ENCODE data around the gene TMEM132C.
"Not testable (repeated sequence)": the region's sequence is repeated elsewhere in the genome, so short reads cannot be mapped to it uniquely, and the experiment has no call there.

The TMEM132C gene

DNA sequence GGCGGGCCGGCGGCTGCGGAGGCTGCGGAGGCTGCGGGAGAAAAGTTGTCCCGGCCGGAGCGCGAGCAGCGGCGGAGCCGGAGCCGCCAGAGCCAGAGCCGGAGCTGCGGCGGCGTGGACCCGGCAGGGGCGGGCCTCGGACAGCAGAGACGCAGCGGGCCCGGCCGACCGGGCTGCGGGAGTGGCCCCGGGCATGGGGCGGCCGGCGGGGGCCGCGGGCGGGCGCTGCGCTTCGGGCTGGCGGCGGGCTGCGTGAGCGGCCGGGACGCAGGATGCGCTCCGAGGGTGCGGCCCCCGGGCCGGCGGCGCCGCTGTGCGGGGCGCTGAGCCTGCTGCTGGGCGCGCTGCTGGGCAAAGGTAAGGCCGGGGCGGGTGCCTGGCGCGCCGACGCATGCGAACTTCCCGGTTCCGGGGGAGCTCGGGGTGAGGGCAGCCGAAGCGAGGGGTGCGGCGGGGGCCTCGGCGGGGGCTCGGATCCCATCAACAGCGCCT lies at the start of gene TMEM132C:
TSS of gene TMEM132C (plus strand) at position 40 of the 492 bp plus-strand sequence. CDS start at position 273, 233 bp downstream.
- DNase-seq (ENCODE audit: insufficient read length, low spot score) (no peak), FAIRE-seq (no peak)

DNA sequence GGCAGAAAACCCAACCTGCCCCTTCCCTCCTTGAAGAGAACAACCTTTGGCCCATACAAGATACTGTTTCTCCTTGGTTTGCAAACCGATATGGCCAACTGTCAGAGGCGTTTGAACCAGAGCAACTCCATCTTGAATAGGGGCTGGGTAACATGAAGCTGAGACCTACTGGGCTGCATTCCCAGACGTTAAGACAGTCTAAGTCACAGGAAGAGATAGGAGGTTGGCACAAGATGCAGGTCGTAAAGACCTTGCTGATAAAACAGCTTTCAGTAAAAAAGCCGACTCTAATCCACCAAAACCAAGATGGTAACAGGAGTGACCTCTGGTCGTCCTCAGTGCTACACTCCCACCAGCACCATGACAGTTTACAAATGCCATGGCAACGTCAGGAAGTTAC lies 42.7 kb upstream of the TMEM132C start:
- no peak for DNase-seq (ENCODE audit: insufficient read length, low spot score)
- no peak for FAIRE-seq

DNA sequence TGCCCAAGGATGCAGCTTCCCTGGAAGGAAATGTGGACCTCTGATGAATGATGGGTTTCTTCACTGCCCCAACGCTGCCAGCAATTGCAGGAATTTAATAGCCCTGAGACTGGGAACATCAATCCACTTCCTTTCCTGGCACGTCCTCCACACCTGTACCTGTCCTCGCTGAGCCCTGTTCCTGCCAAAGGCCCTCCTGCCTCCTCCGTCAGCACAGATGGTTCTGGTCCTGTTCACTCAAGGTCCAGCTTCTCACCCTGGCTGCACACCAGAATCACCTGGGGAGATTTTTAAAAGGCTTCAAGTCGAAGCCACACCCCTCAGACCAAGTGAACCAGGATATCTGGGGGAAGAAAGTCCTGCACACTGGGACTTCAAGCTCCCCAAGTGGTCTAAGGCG lies 38.4 kb upstream of the TMEM132C start:
- no peak for FAIRE-seq
- DNase-seq (ENCODE audit: insufficient read length, low spot score): no peak

- FAIRE-seq (no peak), DNase-seq (ENCODE audit: insufficient read length, low spot score) (no peak)
Observed at GRCh38 chr12:128235635-128236417, 31.1 kb upstream of the TMEM132C start.

DNA sequence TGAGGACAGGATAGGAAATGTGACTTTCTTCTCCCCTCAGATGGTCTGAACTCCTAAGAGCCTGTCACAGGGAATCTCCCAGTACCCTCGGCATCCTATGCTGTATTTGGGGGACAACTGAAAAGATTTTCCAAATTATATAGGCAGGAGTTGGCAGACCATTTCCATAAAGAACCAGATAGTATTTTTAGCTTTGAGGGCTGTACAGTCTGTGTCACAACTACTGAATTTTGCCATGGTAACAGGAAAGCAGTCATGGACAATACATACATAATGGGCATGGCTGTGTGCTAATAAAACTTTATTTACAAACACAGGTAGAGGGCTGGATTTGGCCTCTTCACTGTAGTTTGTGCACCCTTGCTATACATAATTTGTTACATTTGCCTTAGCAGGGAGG lies 30.4 kb upstream of the TMEM132C start:
- DNase-seq (ENCODE audit: insufficient read length, low spot score): no peak
- no peak for FAIRE-seq

DNA sequence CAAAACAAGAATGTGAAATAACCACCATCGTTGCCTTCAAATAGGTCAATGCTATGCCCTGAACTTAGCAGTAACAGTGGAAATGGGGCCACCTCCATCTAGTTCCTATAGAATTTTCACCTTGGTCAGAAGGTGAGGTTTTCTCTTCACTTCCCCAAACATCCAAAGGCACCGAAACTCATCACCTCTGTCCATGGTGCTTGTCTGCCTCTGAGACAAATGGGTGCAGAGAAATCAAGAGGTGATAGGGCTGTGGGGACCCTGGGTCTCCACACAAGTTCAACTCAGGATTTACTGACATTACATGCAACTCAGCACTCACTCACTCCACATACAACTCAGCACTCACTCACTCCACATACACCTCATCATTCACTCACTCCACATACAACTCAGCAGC lies 26.2 kb upstream of the TMEM132C start:
- no peak for FAIRE-seq
- DNase-seq (ENCODE audit: insufficient read length, low spot score): no peak

DNA sequence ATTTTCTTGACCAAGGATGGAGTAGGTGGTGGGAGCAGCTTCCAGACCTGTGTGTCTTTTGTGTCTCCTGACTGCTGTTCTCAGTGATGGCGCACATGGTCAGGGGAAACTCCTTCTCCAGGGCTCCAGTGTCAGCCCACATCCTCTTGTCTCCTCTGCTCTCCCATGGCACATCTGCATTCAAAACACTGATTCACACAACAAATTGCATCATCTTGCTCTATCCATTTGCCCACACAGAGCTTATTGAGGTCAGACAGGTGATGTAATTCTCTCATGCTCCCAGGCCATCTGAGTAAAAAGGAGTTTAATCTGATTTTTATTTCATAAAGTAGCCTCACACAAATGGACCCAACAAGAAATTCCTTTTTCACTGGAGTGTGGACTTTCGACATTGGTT lies 21.8 kb upstream of the TMEM132C start:
- FAIRE-seq (no peak), DNase-seq (ENCODE audit: insufficient read length, low spot score) (no peak)

- DNase-seq (ENCODE audit: insufficient read length, low spot score) (no peak), FAIRE-seq (no peak)
Observed at GRCh38 chr12:128245905-128246304, 21.1 kb upstream of the TMEM132C start.

DNA sequence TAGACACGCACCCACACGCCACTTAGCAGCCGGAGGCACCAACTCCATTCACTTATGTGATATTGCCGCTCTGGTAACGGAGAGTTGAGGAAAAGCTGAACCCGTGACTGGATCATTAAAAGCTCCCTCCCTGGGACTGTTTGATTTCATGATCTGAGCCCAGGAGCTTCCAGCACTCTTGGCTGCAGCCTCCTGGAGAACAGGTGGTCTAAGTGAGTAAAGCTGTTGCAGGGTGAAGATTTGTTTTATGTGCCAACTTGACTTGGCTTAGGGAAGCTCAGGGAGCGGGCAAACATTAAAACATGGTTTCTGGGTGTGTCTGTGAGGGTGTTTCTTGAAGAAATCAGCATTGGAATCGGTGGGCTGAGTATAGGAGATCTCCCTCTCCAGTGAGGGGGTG lies 16.9 kb upstream of the TMEM132C start:
- DNase-seq (ENCODE audit: insufficient read length, low spot score): no peak
- FAIRE-seq: no peak

GRCh38 chr12:128253829-128254228 lies 13.1 kb upstream of the TMEM132C start:
- not testable (repeated sequence) for FAIRE-seq; DNase-seq (ENCODE audit: insufficient read length, low spot score)

GRCh38 chr12:128258866-128259555 lies 8.0 kb upstream of the TMEM132C start:
- DNase-seq (ENCODE audit: insufficient read length, low spot score): no peak

DNA sequence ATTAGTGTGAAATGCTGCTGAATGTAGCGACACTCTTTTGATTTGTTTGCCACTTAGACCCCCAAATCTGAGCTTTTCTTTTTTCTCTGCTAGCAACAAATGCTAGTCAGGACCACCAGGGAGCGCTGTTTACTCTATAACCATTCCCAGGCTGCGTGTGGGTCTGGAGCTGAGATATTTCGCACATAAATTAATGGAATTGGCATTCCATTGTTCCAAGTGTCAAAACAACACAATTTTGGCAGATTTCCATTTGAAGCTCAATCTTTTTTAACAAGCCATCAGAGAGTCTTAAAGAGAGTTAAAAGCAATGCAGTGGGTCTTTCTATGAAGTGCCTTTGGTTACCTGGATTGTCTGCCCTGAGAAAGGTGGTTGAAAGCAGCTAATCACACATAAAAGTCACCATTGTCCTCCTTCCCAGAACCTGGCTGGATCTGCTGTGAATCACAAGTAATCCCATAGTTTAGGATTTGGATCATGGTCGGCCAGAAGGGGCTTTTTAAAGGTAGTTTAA lies 7.4 kb upstream of the TMEM132C start:
- no peak for DNase-seq (ENCODE audit: insufficient read length, low spot score)
- FAIRE-seq: no peak

More at GRCh38 chr12:128258866-128259555, 8.0 kb upstream of the TMEM132C start:
- no peak for FAIRE-seq

GRCh38 chr12:128261757-128262156 lies 5.2 kb upstream of the TMEM132C start:
- FAIRE-seq (peak; percentile 98), DNase-seq (ENCODE audit: insufficient read length, low spot score) (no peak)

GRCh38 chr12:128265566-128265965 lies 1.4 kb upstream of the TMEM132C start:
- DNase-seq (ENCODE audit: insufficient read length, low spot score) (no peak), FAIRE-seq (no peak)

GRCh38 chr12:128266086-128266485 lies 884 bp upstream of the TMEM132C start:
- DNase-seq (ENCODE audit: insufficient read length, low spot score) (no peak), FAIRE-seq (no peak)

DNA sequence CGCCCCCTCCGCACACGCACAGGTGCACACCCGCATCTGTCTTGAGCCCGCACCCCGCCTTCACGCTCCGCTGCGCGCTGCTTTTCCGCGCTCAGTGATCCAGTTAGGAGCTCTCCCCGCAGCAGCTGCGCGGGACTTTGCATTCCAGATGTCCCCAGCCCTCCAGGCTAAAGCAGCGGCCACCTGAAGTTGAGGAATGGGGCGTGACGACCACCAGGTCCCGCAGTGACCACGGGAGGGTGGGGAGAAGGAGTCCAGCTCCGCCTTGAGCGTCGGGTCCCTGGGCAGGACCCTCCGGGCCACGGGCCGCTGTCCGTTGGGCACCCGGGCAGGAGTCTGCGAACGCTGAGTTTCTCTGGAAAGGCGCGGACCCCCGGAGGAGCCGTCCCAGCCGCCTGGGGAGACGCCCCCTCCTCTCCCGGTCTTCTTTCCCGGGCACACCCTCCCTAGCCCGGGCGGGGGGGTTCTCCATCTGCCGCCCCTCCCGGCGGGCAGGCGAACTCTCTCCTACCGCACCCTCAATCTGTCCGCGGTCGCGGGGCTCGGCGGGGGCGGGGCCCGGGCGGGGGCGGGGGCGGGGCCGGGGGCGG lies 334 bp upstream of the TMEM132C start:
- FAIRE-seq (no peak), DNase-seq (ENCODE audit: insufficient read length, low spot score) (no peak)

- no peak for DNase-seq (ENCODE audit: insufficient read length, low spot score)
- FAIRE-seq: no peak
Observed at GRCh38 chr12:128267651-128268378, 845 bp downstream of the TMEM132C start.

DNA sequence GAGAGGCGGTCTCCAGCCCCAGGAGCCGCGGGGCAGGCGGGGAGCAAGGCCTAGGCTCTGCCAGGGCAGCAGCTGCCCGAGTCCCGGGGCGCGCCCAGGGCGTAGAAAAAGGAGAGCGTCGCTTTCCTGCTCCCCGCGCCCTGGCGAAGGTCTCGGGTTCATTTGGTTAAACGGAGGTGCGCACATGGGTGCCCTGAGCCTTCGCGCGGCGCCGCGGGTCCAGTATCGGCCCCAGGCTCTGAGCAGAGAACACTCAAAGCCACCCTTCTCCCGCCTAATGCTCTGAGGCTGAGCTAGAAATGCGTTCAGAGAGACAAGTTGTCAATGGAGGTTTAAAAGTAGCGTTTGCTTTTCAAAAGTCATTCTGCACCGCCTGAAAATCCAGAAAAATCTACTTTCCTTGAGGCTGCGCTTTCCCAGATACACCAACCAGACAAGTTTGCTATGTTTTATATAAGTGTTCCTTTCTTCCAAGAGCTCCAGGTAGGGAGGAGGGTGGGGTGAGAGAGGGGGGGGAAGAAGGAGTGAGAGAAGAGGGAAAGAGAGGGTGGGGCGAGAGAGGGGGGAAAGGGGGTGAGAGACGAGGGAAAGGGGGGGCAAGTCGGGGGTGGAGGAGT lies 1.5 kb downstream of the TMEM132C start:
- no peak for FAIRE-seq

GRCh38 chr12:128269181-128269591 lies 2.2 kb downstream of the TMEM132C start:
- FAIRE-seq: no peak
- no peak for DNase-seq (ENCODE audit: insufficient read length, low spot score)

More for the DNA sequence above, 1.5 kb downstream of the TMEM132C start:
- no peak for DNase-seq (ENCODE audit: insufficient read length, low spot score)

- no peak for FAIRE-seq
- no peak for DNase-seq (ENCODE audit: insufficient read length, low spot score)
Observed at GRCh38 chr12:128276471-128276870, 9.5 kb downstream of the TMEM132C start.
